Fibroblast of skin of scalp (primary cell): ENCODE data around the gene P2RY10. TPM values are rescaled to one million over a fixed set of nuclear protein-coding genes. Genes with fewer than 3 reads are reported as not detected.
"Not testable (repeated sequence)": the region's sequence is repeated elsewhere in the genome, so short reads cannot be mapped to it uniquely, and the experiment has no call there.

ENCODE experiments used
- DNase-seq: peaks from one replicate; pipeline ENCODE4 v3.0.0-alpha.2; 2013
- polyA plus RNA-seq, 2 experiments: library from polyadenylated mRNA; unstranded; fragments of 120-200 nt; gene quantifications; one replicate each; pipeline ENCODE4 v1.2.1, GENCODE V29; 2013; ENCODE audit not compliant: insufficient read length in 2 of 2

Gene P2RY10
- not detected for polyA plus RNA-seq (2013, experiment 1 of 2; ENCODE audit: insufficient read length)
- not detected for polyA plus RNA-seq (2013, experiment 2 of 2; ENCODE audit: insufficient read length)

GRCh38 chrX:78945186-78945912 is at the start of gene P2RY10:
TSS of gene P2RY10 (plus strand) at chrX:78945391. CDS start at chrX:78960521, 15,130 bp downstream.
- DNase-seq = no peak

GRCh38 chrX:78922754-78923153 is 22.4 kb upstream of the P2RY10 start:
- no peak for DNase-seq

GRCh38 chrX:78923198-78924015 is 21.8 kb upstream of the P2RY10 start:
- no peak for DNase-seq

- DNase-seq = no peak
Measured at GRCh38 chrX:78931814-78932213, 13.4 kb upstream of the P2RY10 start.

GRCh38 chrX:78934866-78935265 is 10.3 kb upstream of the P2RY10 start:
- DNase-seq = no peak

GRCh38 chrX:78944351-78944750 is 840 bp upstream of the P2RY10 start:
- no peak for DNase-seq

- no peak for DNase-seq
Measured at GRCh38 chrX:78946178-78946931, 1.2 kb downstream of the P2RY10 start.

GRCh38 chrX:78950009-78950835 is 5.0 kb downstream of the P2RY10 start:
- no peak for DNase-seq

GRCh38 chrX:78957049-78957767 is 12.0 kb downstream of the P2RY10 start:
- no peak for DNase-seq

GRCh38 chrX:78957768-78958130 is 12.6 kb downstream of the P2RY10 start:
- no peak for DNase-seq

- DNase-seq = no peak
Measured at GRCh38 chrX:78958419-78959116, 13.4 kb downstream of the P2RY10 start.

- DNase-seq = no peak
Measured at GRCh38 chrX:78960888-78961287, 15.7 kb downstream of the P2RY10 start.

- DNase-seq = no peak
Measured at GRCh38 chrX:78964598-78964997, 19.4 kb downstream of the P2RY10 start.

GRCh38 chrX:78979789-78980464 is 34.7 kb downstream of the P2RY10 start:
- DNase-seq = peak; percentile 72

GRCh38 chrX:78989349-78989748 is 44.2 kb downstream of the P2RY10 start:
- no peak for DNase-seq

GRCh38 chrX:78997870-78998558 is 52.8 kb downstream of the P2RY10 start:
- no peak for DNase-seq

- not testable (repeated sequence) for DNase-seq
Measured at GRCh38 chrX:79007540-79007939, 62.3 kb downstream of the P2RY10 start.
